Spleen (tissue), 7 donors: Measurements from ENCODE around the gene CCDC78.

Experiments used
- POLR2A ChIP-seq, 3 donors: fragments of 450-650 bp; IDR thresholded peaks; one replicate each; pipeline ENCODE4 v1.5.1; 2017; ENCODE audit warnings: antibody characterized with exemption in 3 of 3, mild to moderate bottlenecking in 1 of 3
- POLR2AphosphoS5 ChIP-seq, 3 donors: sonication (generic); formaldehyde crosslinking; IDR thresholded peaks; one replicate each; pipeline ENCODE4 v1.5.1; 2017; ENCODE audit warnings: antibody characterized with exemption in 3 of 3
- TF ChIP-seq, protein P1 (sequence below), 11 experiments: fragments of 200-600 bp in 7 of 11; fragments of 450-650 bp in 4 of 11; sonication (generic) in 4 of 11; IDR thresholded peaks in 8 of 11; conservative IDR thresholded peaks in 3 of 11; 1 replicate in 7 of 11; 2 replicates in 4 of 11; pipeline versions ENCODE4 v1.4.0 to v1.8.0; 2016 to 2021; ENCODE audit warnings: antibody characterized with exemption in 11 of 11, inconsistent platforms in 4 of 11, mild to moderate bottlenecking in 1 of 11
- donor health status: DM: no; HTN: no; CAD: no; lungs with moderate emphysema.
- donor health status: DM: no; HTN: no; CAD: no.
- donor health status: DM: no; HTN: no; CAD: no.

DNA sequence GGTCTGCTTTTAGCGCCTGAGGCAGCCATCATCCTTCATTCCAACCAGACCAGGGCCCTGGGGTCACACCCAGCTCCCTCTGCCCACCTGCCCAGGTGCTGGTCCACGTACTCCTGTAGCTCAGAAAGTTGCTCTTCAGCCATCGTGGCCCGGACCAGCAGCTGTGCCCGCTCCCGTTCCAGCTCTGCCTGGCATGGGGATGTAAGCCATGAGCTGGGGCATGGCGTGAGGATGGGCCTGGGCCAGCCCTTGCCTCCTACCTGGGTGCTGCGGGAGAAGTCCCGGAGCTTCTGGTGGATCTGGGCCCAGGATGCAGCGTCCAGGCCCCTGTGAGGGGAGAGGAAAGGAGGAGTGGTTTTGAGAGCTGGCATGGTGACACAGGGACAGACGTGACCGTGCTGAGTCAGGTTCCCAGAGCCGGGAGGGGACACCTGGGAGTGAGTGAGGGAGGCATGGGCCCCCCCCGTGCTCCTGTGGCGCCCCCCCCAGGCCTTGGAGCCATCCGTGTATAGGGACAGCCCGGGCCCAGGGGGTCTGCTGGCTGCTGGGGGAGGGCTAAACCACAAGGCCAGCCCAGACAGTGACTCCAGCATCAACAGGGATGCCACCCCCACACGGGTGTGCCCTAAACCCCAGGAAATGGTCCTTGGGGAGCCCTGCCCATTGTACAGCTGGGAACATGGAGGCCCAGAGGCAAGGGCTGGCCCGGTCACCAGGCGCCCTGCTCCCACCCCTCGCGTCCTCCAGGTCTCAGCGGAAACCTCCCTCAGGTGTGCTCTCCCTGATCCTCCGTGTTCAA, 3.2 kb downstream of the CCDC78 start:
- TF ChIP-seq, protein P1, sequence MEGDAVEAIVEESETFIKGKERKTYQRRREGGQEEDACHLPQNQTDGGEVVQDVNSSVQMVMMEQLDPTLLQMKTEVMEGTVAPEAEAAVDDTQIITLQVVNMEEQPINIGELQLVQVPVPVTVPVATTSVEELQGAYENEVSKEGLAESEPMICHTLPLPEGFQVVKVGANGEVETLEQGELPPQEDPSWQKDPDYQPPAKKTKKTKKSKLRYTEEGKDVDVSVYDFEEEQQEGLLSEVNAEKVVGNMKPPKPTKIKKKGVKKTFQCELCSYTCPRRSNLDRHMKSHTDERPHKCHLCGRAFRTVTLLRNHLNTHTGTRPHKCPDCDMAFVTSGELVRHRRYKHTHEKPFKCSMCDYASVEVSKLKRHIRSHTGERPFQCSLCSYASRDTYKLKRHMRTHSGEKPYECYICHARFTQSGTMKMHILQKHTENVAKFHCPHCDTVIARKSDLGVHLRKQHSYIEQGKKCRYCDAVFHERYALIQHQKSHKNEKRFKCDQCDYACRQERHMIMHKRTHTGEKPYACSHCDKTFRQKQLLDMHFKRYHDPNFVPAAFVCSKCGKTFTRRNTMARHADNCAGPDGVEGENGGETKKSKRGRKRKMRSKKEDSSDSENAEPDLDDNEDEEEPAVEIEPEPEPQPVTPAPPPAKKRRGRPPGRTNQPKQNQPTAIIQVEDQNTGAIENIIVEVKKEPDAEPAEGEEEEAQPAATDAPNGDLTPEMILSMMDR (IDR thresholded peaks at IDR 0.05 in 8 of 11, conservative IDR thresholded peaks at IDR 0.05 in 3 of 11), result no peak
- TF ChIP-seq POLR2AphosphoS5 (IDR thresholded peaks at IDR 0.05), result peak in 1 of 3 donors; percentile 6
- no peak for TF ChIP-seq POLR2A (IDR thresholded peaks at IDR 0.05)
